ENCODE results near the gene SERPINA7. TPM values are rescaled to one million over a fixed set of nuclear protein-coding genes. Genes with fewer than 3 reads are reported as not detected.
"Not testable (repeated sequence)": the region's sequence is repeated elsewhere in the genome, so short reads cannot be mapped to it uniquely, and the experiment has no call there.

The SERPINA7 gene
- total RNA-seq, 1 experiment from 2014 or later: not detected

DNA sequence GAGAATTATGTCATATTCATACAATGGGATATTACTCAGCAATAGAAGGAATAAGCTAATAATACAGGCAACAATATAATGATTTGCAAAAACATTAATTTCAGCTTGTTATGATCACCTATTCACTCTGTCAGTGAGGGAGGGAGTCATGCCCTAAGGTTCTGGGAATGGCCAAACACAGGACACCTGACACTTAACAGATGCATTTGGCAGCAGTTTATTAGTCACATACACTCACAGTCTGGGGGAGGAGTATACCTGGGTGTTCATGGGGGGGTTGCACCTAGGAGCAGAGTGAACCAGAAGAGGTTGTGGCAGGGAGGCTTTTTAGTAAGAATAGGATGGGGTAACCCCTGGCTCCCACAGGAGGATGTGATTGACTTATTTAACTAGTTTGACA, 38.3 kb downstream of the SERPINA7 start (continued):
- TF ChIP-seq, protein P1, sequence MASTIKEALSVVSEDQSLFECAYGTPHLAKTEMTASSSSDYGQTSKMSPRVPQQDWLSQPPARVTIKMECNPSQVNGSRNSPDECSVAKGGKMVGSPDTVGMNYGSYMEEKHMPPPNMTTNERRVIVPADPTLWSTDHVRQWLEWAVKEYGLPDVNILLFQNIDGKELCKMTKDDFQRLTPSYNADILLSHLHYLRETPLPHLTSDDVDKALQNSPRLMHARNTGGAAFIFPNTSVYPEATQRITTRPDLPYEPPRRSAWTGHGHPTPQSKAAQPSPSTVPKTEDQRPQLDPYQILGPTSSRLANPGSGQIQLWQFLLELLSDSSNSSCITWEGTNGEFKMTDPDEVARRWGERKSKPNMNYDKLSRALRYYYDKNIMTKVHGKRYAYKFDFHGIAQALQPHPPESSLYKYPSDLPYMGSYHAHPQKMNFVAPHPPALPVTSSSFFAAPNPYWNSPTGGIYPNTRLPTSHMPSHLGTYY (CRISPR knock-in tag; IDR thresholded peaks at IDR 0.05): no peak
- TF ChIP-seq SMAD3 (CRISPR knock-in tag; IDR thresholded peaks at IDR 0.05; ENCODE audit: borderline replicate concordance) (no peak), GRHL2 (CRISPR knock-in tag; IDR thresholded peaks at IDR 0.05; ENCODE audit: insufficient replicate concordance, severe bottlenecking) (no peak), ELF4 (CRISPR knock-in tag; IDR thresholded peaks at IDR 0.05; ENCODE audit: low read depth) (no peak), JUN (CRISPR knock-in tag; IDR thresholded peaks at IDR 0.05) (no peak), NFATC4 (CRISPR knock-in tag; IDR thresholded peaks at IDR 0.05) (no peak), FOXP1 (CRISPR knock-in tag; IDR thresholded peaks at IDR 0.05; ENCODE audit: borderline replicate concordance) (no peak), EMX1 (CRISPR knock-in tag; IDR thresholded peaks at IDR 0.05) (no peak), SP1 (CRISPR knock-in tag; conservative IDR thresholded peaks at IDR 0.05) (no peak)
- TF ChIP-seq, protein P2, sequence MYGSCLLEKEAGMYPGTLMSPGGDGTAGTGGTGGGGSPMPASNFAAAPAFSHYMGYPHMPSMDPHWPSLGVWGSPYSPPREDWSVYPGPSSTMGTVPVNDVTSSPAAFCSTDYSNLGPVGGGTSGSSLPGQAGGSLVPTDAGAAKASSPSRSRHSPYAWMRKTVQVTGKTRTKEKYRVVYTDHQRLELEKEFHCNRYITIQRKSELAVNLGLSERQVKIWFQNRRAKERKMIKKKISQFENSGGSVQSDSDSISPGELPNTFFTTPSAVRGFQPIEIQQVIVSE (CRISPR knock-in tag; IDR thresholded peaks at IDR 0.05; ENCODE audit: borderline replicate concordance): no peak
- TF ChIP-seq, protein P3, sequence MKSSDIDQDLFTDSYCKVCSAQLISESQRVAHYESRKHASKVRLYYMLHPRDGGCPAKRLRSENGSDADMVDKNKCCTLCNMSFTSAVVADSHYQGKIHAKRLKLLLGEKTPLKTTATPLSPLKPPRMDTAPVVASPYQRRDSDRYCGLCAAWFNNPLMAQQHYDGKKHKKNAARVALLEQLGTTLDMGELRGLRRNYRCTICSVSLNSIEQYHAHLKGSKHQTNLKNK (CRISPR knock-in tag; IDR thresholded peaks at IDR 0.05): no peak

DNA sequence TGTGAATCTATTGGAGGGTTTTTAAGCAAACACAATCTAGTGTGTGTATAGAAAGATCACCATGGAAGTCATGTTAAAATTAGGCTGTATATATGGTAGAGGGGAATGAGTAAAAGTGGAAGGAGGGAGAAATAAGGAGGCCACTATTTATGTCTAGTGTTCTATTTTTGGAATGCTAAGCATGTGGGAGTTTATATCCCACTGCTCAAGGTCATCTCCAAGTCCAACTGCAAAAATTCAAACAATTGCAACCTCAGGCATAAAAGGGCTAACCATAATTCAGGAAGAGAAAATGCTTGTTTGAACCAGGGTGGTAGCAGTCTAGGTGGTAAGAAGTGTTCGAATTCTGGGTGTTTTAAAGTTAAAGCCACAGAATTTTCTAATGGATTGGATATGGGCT, 39.2 kb downstream of the SERPINA7 start:
- H3K36me3 Mint-ChIP-seq: no peaks in the 10 kb centered on the region
- H3K4me3 Mint-ChIP-seq: no peak overlapping the region
- ChIA-PET POLR2A (no interaction called here), CTCF (no interaction called here)
- H3K27ac Mint-ChIP-seq: no peak overlapping the region
- TF ChIP-seq, protein P4, sequence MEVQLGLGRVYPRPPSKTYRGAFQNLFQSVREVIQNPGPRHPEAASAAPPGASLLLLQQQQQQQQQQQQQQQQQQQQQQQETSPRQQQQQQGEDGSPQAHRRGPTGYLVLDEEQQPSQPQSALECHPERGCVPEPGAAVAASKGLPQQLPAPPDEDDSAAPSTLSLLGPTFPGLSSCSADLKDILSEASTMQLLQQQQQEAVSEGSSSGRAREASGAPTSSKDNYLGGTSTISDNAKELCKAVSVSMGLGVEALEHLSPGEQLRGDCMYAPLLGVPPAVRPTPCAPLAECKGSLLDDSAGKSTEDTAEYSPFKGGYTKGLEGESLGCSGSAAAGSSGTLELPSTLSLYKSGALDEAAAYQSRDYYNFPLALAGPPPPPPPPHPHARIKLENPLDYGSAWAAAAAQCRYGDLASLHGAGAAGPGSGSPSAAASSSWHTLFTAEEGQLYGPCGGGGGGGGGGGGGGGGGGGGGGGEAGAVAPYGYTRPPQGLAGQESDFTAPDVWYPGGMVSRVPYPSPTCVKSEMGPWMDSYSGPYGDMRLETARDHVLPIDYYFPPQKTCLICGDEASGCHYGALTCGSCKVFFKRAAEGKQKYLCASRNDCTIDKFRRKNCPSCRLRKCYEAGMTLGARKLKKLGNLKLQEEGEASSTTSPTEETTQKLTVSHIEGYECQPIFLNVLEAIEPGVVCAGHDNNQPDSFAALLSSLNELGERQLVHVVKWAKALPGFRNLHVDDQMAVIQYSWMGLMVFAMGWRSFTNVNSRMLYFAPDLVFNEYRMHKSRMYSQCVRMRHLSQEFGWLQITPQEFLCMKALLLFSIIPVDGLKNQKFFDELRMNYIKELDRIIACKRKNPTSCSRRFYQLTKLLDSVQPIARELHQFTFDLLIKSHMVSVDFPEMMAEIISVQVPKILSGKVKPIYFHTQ (CRISPR knock-in tag; IDR thresholded peaks at IDR 0.05): no peak
- H3K9me3 Mint-ChIP-seq: no peaks in the 10 kb centered on the region
- no peak for DNase-seq (ENCODE audit: low spot score)
- H3K4me1 Mint-ChIP-seq: no peaks in the 10 kb centered on the region
- no peak for ATAC-seq
- H3K27me3 Mint-ChIP-seq (ENCODE audit: low read depth): no peaks in the 10 kb centered on the region; the same call in 1 of the 2 replicates

DNA sequence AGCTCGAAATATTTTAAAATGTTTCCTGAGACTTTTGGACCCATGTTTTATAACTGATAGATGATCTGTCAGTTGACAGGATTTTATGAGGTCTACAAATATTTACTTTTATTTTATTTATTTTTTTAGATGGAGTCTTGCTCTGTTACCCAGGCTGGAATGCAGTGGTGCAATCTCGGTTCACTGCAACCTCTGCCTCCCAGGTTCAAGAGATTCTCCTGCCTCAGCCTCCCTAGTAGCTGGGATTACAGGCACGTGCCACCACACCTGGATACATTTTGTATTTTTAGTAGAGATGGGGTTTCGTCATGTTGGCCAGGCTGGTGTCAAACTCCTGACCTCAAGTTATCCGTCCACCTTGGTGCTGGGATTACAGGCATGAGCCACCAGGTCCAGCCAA, 50.0 kb downstream of the SERPINA7 start:
- POLR2A ChIA-PET; H3K4me3 Mint-ChIP-seq; H3K36me3 Mint-ChIP-seq; H3K27me3 Mint-ChIP-seq (ENCODE audit: low read depth); ATAC-seq; H3K4me1 Mint-ChIP-seq; H3K27ac Mint-ChIP-seq; CTCF ChIA-PET; DNase-seq (ENCODE audit: low spot score); H3K9me3 Mint-ChIP-seq: not testable (repeated sequence)

Other genes with a start within 250 kb of the SERPINA7 start
- 3.1 to 5.7 TPM (median 4.9 TPM) in 3 replicates for gene NRK, start 216.2 kb downstream of the SERPINA7 start, total RNA-seq (2021)
- gene PWWP3B, start 129.6 kb upstream of the SERPINA7 start, total RNA-seq (2021): 0.52 to 1.5 TPM (median 1.4 TPM) in 3 replicates

Data from WTC11 (cell line).